ELR (cell line): ENCODE measurements around the gene FMN1.

Experiments used
- DNase-seq: peaks from one replicate; pipeline ENCODE4 v3.0.0-alpha.2; 2015; ENCODE audit warnings: low read depth

The FMN1 gene

GRCh38 chr15:32723171-32723948 lies 471.2 kb downstream of the FMN1 start:
- DNase-seq: no peak

- no peak for DNase-seq
Measured at GRCh38 chr15:32722136-32722535, 472.4 kb downstream of the FMN1 start.

GRCh38 chr15:32721596-32721995 lies 472.9 kb downstream of the FMN1 start:
- DNase-seq: peak; percentile 72

GRCh38 chr15:32718821-32719716 lies 475.4 kb downstream of the FMN1 start:
- peak; percentile 70 for DNase-seq

GRCh38 chr15:32718227-32718820 lies 476.2 kb downstream of the FMN1 start:
- DNase-seq: peak; percentile 64

GRCh38 chr15:32717426-32718226 lies 476.9 kb downstream of the FMN1 start, which contains the start of gene GREM1:
Gene GREM1 (plus strand): TSS chr15:32718004. CDS start chr15:32730691, 12,687 bp downstream.
- DNase-seq: peak; percentile 67

- DNase-seq: no peak
Measured at GRCh38 chr15:32716915-32717425, 477.5 kb downstream of the FMN1 start.

GRCh38 chr15:32716216-32716914 lies 478.1 kb downstream of the FMN1 start:
- no peak for DNase-seq
